HepG2 (cell line): ENCODE measurements around the gene ZFP90. TPM values are rescaled to one million over a fixed set of nuclear protein-coding genes. Genes with fewer than 3 reads are reported as not detected.

Experiments
- ARNTL ChIP-seq: sonication (generic); formaldehyde crosslinking; IDR thresholded peaks from 2 replicates; pipeline ENCODE4 v1.4.0; 2020; ENCODE audit warnings: mild to moderate bottlenecking, missing genetic modification reagents
- E2F2 ChIP-seq: sonication (generic); formaldehyde crosslinking; IDR thresholded peaks from 2 replicates; pipeline ENCODE4 v1.4.0; 2020; ENCODE audit warnings: missing genetic modification reagents, borderline replicate concordance
- FOSL2 ChIP-seq: sonication (generic); formaldehyde crosslinking; IDR thresholded peaks from 2 replicates; pipeline ENCODE4 v1.4.0; 2020; ENCODE audit warnings: missing genetic modification reagents
- FOXK2 ChIP-seq: fragments of 450-650 bp; IDR thresholded peaks from 2 replicates; pipeline ENCODE4 v1.6.1; 2016
- HOMEZ ChIP-seq: IDR thresholded peaks from 2 replicates; pipeline ENCODE4 v1.6.1; 2016; ENCODE audit warnings: low read depth
- IRF9 ChIP-seq: sonication (generic); formaldehyde crosslinking; IDR thresholded peaks from 2 replicates; pipeline ENCODE4 v1.8.0; 2022; ENCODE audit warnings: missing genetic modification reagents, mild to moderate bottlenecking, borderline replicate concordance
- ISX ChIP-seq: sonication (generic); formaldehyde crosslinking; conservative IDR thresholded peaks from 2 replicates; pipeline ENCODE4 v1.5.0; 2020; ENCODE audit warnings: missing genetic modification reagents
- KDM5A ChIP-seq: fragments of 200-600 bp; sonication (generic); IDR thresholded peaks from 2 replicates; pipeline ENCODE4 v1.7.0; 2018; ENCODE audit warnings: antibody characterized with exemption, mild to moderate bottlenecking, low read length, borderline replicate concordance
- MAX ChIP-seq: IDR thresholded peaks from 2 replicates; pipeline ENCODE4 v1.6.1; 2012; ENCODE audit warnings: inconsistent platforms
- MYPOP ChIP-seq: sonication (generic); formaldehyde crosslinking; IDR thresholded peaks from 2 replicates; pipeline ENCODE4 v1.8.1; 2023; ENCODE audit warnings: mild to moderate bottlenecking, moderate library complexity, missing genetic modification reagents
- NFYB ChIP-seq: sonication (generic); formaldehyde crosslinking; IDR thresholded peaks from 2 replicates; pipeline ENCODE4 v1.4.0; 2020; ENCODE audit warnings: missing genetic modification reagents
- NRL ChIP-seq: sonication (generic); formaldehyde crosslinking; IDR thresholded peaks from 2 replicates; pipeline ENCODE4 v1.5.0; 2020; ENCODE audit warnings: missing genetic modification reagents, mild to moderate bottlenecking, moderate library complexity, borderline replicate concordance
- SAP130 ChIP-seq: IDR thresholded peaks from 2 replicates; pipeline ENCODE4 v1.6.1; 2016; ENCODE audit warnings: low read depth
- SNAPC5 ChIP-seq: sonication (generic); formaldehyde crosslinking; IDR thresholded peaks from 2 replicates; pipeline ENCODE4 v1.8.1; 2023; ENCODE audit warnings: mild to moderate bottlenecking, missing genetic modification reagents, borderline replicate concordance
- SP5 ChIP-seq: IDR thresholded peaks from 2 replicates; pipeline ENCODE4 v1.6.1; 2016; ENCODE audit warnings: low read depth, borderline replicate concordance
- TAF1 ChIP-seq: sonication (generic); formaldehyde crosslinking; IDR thresholded peaks from 2 replicates; pipeline ENCODE4 v1.4.0; 2020; ENCODE audit warnings: missing genetic modification reagents
- WIZ ChIP-seq: sonication (generic); formaldehyde crosslinking; IDR thresholded peaks from 2 replicates; pipeline ENCODE4 v1.5.1; 2020; ENCODE audit warnings: mild to moderate bottlenecking, missing genetic modification reagents
- ZNF274 ChIP-seq: sonication (generic); formaldehyde crosslinking; IDR thresholded peaks from 2 replicates; pipeline ENCODE4 v1.5.1; 2020; ENCODE audit warnings: mild to moderate bottlenecking, missing genetic modification reagents
- ZNF512 ChIP-seq: sonication (generic); formaldehyde crosslinking; IDR thresholded peaks from 2 replicates; pipeline ENCODE4 v1.4.0; 2020; ENCODE audit warnings: mild to moderate bottlenecking, missing genetic modification reagents
- ZNF549 ChIP-seq: sonication (generic); formaldehyde crosslinking; IDR thresholded peaks from 2 replicates; pipeline ENCODE4 v1.5.0; 2020; ENCODE audit warnings: missing genetic modification reagents
- ZNF558 ChIP-seq: sonication (generic); formaldehyde crosslinking; IDR thresholded peaks from 2 replicates; pipeline ENCODE4 v1.9.0; 2022; ENCODE audit warnings: mild to moderate bottlenecking, missing genetic modification reagents, borderline replicate concordance
- ZNF567 ChIP-seq: sonication (generic); formaldehyde crosslinking; IDR thresholded peaks from 2 replicates; pipeline ENCODE4 v1.8.1; 2023; ENCODE audit warnings: mild to moderate bottlenecking, missing genetic modification reagents, borderline replicate concordance
- ZNF614 ChIP-seq: IDR thresholded peaks from 2 replicates; pipeline ENCODE4 v1.6.1; 2018; ENCODE audit warnings: missing biosample characterization, missing genetic modification reagents, inconsistent platforms, borderline replicate concordance
- ZNF746 ChIP-seq: sonication (generic); formaldehyde crosslinking; IDR thresholded peaks from 2 replicates; pipeline ENCODE4 v1.8.0; 2022; ENCODE audit warnings: mild to moderate bottlenecking, missing genetic modification reagents
- polyA plus RNA-seq, 8 experiments: library from polyadenylated mRNA; depleted of rRNA in 3 of 8; stranded (reverse) in 7 of 8; unstranded in 1 of 8; fragments of >200 nt; fragmentation: Illumina TruSeq in 4 of 8; extraction: Trizol in 4 of 8; gene quantifications; 2 replicates each; pipeline versions ENCODE4 v1.2.1 to v1.2.3, GENCODE V29; 2011 to 2016; ENCODE audit warnings: low read depth in 4 of 8, missing spikeins in 1 of 8, mixed read lengths in 1 of 8; ENCODE audit not compliant: insufficient read depth in 1 of 8
- total RNA-seq, 5 experiments: library from RNA; depleted of rRNA; stranded (reverse); fragments of >200 nt; fragmentation: Illumina TruSeq; extraction: Trizol; gene quantifications; 2 replicates each; pipeline ENCODE4 v1.2.3, GENCODE V29; 2016; ENCODE audit warnings: low read depth in 1 of 5

ZFP90 gene
- total and polyA plus RNA-seq, 2 of the 13 experiments (the other 11 are each of a cell fraction or from before 2014, with no cell fraction given) = 17.6 to 18.9 TPM

- TF ChIP-seq E2F2 (CRISPR knock-in tag) (no peak), ZNF614 (CRISPR knock-in tag) (peak; percentile 24; the same call in 1 of the 2 replicates), NRL (CRISPR knock-in tag) (no peak), WIZ (CRISPR knock-in tag) (no peak), ZNF549 (no peak), SP5 (CRISPR knock-in tag) (no peak), ZNF558 (CRISPR knock-in tag) (no peak), TAF1 (CRISPR knock-in tag) (no peak), HOMEZ (CRISPR knock-in tag) (0 out of 2 replicates have a peak, but pooled peaks have one; percentile 28), ZNF567 (CRISPR knock-in tag) (no peak), FOSL2 (no peak), ZNF746 (CRISPR knock-in tag) (peak; percentile 35; the same call in 1 of the 2 replicates), ZNF512 (CRISPR knock-in tag) (no peak), ARNTL (no peak), NFYB (peak; percentile 66), SAP130 (CRISPR knock-in tag) (peak; percentile 55), SNAPC5 (CRISPR knock-in tag) (no peak), ZNF274 (CRISPR knock-in tag) (peak; percentile 12; the same call in 1 of the 2 replicates), KDM5A (no peak), MAX (peak; percentile 16; the same call in 1 of the 2 replicates), FOXK2 (peak; percentile 51; the same call in 1 of the 2 replicates), IRF9 (0 out of 2 replicates have a peak, but pooled peaks have one; percentile 44), ISX (CRISPR knock-in tag) (no peak), MYPOP (CRISPR knock-in tag) (no peak)
Observed at GRCh38 chr16:68526143-68526781, 12.8 kb upstream of the ZFP90 start (continued).
